ENCODE measurements around the gene FBXL5. TPM values are rescaled to one million over a fixed set of nuclear protein-coding genes. Genes with fewer than 3 reads are reported as not detected.

FBXL5 gene
- total RNA-seq, 1 donor from 2014 or later: 124 TPM

DNA sequence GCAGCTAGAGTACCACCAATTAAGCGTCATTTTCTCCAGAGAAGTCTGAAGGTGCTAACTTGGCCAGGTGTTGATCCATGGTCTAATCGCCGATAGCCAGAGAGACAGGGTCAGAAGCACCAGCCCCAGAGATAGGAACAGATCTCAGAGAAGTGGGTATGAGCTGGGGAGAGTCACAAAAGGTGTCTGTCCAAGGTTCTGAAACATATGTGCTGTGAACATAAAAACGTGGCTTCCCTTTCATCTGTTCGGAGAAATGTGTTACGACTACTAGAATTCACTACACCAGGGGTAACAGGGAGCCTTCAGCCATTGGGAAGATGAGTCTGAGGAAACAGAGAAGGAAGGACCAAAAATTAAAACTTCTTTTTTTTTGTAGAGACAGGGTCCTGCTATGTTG lies 91.3 kb downstream of the FBXL5 start:
- DNase-seq (ENCODE audit: low spot score): no peak

DNA sequence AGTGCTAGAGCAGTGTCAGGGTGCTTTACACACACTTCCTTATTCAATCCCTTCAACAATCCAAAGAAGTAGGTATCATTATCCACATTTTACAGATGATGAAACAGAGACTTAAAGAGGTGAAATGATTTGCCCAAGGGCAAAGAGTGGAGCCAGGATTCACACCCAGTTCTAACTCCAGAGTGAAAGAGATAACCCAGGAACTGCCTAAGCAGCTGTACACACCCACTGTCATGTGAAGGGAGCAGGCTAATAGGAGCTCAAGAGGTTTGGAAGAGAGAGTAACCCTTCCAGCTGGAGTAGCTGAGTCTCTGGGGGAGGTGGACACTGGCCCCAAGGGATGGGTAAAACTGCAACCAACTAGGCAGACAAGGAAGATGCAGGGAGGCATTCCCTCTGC lies 92.5 kb downstream of the FBXL5 start:
- no peak for DNase-seq (ENCODE audit: low spot score)

DNA sequence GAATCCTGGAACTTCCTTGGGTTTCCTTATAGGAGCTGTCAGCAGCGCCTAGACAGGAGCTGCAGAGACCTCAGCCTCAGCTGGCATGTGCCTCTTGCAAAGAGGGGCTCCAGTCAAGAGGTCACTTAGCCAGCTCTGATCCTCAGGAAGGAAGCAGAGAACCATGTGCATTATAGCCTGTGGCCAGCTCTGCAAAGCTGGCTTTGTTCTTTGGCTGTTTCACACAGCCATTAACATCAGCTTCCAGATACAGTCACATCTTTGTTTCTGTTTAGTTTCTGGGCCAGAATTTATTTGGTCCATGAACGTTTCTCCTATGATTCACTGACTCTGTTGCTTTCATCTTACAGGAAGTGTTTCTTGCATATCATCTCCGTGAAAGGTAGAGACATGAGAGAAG lies 93.0 kb downstream of the FBXL5 start:
- DNase-seq (ENCODE audit: low spot score): no peak

DNA sequence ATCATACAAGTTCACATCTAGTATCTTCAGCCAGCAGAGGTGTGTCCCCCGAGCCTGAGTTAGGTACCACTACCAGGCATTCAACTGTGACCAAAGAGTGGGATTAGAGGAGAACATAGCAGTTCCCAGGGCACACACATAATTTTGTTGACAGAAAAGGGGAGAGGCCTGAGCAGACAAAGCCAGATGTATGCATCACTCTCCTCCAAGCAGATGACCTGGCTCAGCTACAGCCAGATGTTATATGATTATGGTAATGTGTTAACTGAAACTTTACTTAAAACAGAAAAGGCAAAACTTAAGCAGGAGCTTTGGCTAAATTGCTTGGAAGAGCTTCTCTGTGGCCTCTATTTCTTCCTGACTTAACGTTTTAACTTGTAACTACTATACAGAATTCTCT lies 96.6 kb downstream of the FBXL5 start:
- no peak for DNase-seq (ENCODE audit: low spot score)

DNA sequence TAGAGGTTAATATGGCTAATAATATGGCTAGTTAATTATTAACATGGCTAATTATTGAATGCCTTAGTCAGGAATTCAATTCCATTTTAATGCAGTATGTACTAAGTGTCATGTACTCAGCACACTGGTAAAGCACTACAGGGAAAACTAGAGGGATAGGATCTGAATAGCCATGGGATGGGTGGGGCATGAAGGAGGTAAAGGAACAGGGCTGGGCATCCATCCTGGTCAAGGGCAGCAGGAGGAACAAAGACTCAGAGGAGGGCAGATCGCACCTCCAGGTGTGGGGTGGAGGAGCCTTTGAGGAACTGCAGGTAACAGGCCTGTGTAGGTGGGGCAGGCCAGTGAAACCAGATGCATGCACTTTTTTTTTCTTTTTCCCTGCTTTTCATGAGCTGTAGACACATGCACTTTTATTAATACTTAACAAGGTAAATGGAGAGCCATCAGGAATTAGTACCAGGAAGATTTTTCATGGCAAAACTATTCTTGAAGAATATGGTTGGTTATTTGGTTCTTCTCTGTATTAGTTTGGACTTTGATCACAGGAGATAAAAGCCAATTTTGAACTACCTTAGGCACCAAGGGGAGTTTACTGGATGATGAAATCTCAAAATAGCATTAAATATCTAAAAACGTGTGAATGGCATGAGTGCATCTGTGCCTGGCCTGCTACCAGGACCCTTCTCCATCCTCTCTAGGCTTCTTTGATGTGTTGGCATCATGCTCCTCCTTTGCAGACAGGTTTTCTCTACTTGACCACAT lies 97.2 kb downstream of the FBXL5 start:
- DNase-seq (ENCODE audit: low spot score): no peak

DNA sequence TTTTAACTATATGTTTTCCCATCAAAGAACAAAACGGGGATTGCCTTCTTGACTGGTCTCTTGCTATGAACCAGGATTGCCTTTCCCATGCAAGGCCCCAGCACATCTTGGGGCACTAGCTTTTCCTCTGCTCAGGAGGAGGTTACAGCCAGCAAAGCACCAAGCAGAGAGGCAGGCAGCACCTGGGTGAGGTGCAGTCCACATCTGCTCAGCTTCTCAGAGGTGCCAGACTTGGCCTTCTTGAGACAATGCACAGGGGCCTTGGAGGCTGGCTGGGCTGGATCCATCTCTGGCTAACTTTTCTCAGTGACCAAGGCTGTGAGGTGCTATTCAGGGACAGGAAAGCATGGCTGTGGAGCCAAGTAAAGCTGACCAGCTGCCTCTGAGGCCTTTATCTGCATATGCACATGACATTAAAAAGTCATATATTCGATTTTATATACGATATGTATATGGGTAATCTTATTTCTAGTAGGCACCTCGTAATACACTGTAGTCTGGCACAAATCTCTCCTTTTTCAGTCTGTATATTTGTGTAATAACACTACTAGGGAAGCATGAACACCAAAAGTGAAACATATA lies 98.6 kb downstream of the FBXL5 start:
- no peak for DNase-seq (ENCODE audit: low spot score)

Other genes starting within 250 kb of the FBXL5 start
- 1.8 TPM for gene C1QTNF7, start 227.3 kb downstream of the FBXL5 start, total RNA-seq
- 14.3 TPM for gene CC2D2A, start 185.5 kb downstream of the FBXL5 start, total RNA-seq
- gene FAM200B, start 26.5 kb upstream of the FBXL5 start, total RNA-seq: 32.9 TPM
- 21.8 TPM for gene BST1, start 47.7 kb upstream of the FBXL5 start, total RNA-seq
- gene CD38, start 123.0 kb upstream of the FBXL5 start, total RNA-seq: 30.4 TPM